COR-L47 (cell line): ENCODE measurements around the gene SMIM14.
A peak's percentile ranks its signal among the peaks of the same experiment; 100 is the strongest.
"Not testable (repeated sequence)": the region's sequence is repeated elsewhere in the genome, so short reads cannot be mapped to it uniquely, and the experiment has no call there.

ENCODE experiments used
- DNase-seq: peaks from one replicate; lab custom pipeline; 2025; lab: John Stamatoyannopoulos, UW

SMIM14 gene

GRCh38 chr4:39638354-39639239 lies at the start of gene SMIM14:
SMIM14 (minus strand) TSS chr4:39638865; CDS start chr4:39605145, 33,720 bp downstream.
- peak; percentile 97 for DNase-seq

GRCh38 chr4:39687014-39687413 lies 48.3 kb upstream of the SMIM14 start:
- DNase-seq = no peak

GRCh38 chr4:39685990-39686389 lies 47.3 kb upstream of the SMIM14 start:
- no peak for DNase-seq

GRCh38 chr4:39682138-39682537 lies 43.5 kb upstream of the SMIM14 start:
- DNase-seq = no peak

- not testable (repeated sequence) for DNase-seq
These were observed 42.3 kb upstream of the SMIM14 start for GRCh38 chr4:39681003-39681402.

- DNase-seq = not testable (repeated sequence)
These were observed 37.0 kb upstream of the SMIM14 start for GRCh38 chr4:39675681-39676080.

- DNase-seq = not testable (repeated sequence)
These were observed 31.6 kb upstream of the SMIM14 start for GRCh38 chr4:39670296-39670695.

- DNase-seq = no peak
These were observed 30.2 kb upstream of the SMIM14 start for GRCh38 chr4:39668887-39669286.

- no peak for DNase-seq
These were observed 29.0 kb upstream of the SMIM14 start for GRCh38 chr4:39667706-39668105.

- no peak for DNase-seq
These were observed 26.4 kb upstream of the SMIM14 start for GRCh38 chr4:39664828-39665731.

- no peak for DNase-seq
These were observed 24.0 kb upstream of the SMIM14 start for GRCh38 chr4:39662683-39663082.

GRCh38 chr4:39660757-39661156 lies 22.1 kb upstream of the SMIM14 start:
- no peak for DNase-seq

- no peak for DNase-seq
These were observed 21.4 kb upstream of the SMIM14 start for GRCh38 chr4:39660045-39660444.

- DNase-seq = no peak
These were observed 20.1 kb upstream of the SMIM14 start for GRCh38 chr4:39658756-39659155.

- DNase-seq = no peak
These were observed 18.8 kb upstream of the SMIM14 start for GRCh38 chr4:39657465-39657864.

GRCh38 chr4:39656638-39657037 lies 18.0 kb upstream of the SMIM14 start:
- DNase-seq = not testable (repeated sequence)

GRCh38 chr4:39655876-39656275 lies 17.2 kb upstream of the SMIM14 start:
- no peak for DNase-seq

GRCh38 chr4:39655211-39655610 lies 16.5 kb upstream of the SMIM14 start:
- DNase-seq = no peak

GRCh38 chr4:39651586-39651985 lies 12.9 kb upstream of the SMIM14 start:
- DNase-seq = not testable (repeated sequence)

GRCh38 chr4:39649639-39650265 lies 11.1 kb upstream of the SMIM14 start:
- no peak for DNase-seq

GRCh38 chr4:39648827-39649558 lies 10.3 kb upstream of the SMIM14 start:
- DNase-seq = no peak

- no peak for DNase-seq
These were observed 9.5 kb upstream of the SMIM14 start for GRCh38 chr4:39648213-39648612.
